ENCODE results near the gene PPP2R5B.

Gene PPP2R5B

GRCh38 chr11:64888729-64889511, 35.6 kb upstream of the PPP2R5B start:
- DNase-seq (ENCODE audit: low read depth, low spot score): no peak

- DNase-seq (ENCODE audit: low read depth, low spot score): no peak
These were observed 34.0 kb upstream of the PPP2R5B start for GRCh38 chr11:64890522-64890939.

GRCh38 chr11:64891215-64891848, 33.2 kb upstream of the PPP2R5B start:
- no peak for DNase-seq (ENCODE audit: low read depth, low spot score)

- no peak for DNase-seq (ENCODE audit: low read depth, low spot score)
These were observed 32.6 kb upstream of the PPP2R5B start for GRCh38 chr11:64891880-64892279.

GRCh38 chr11:64892411-64892831, 32.1 kb upstream of the PPP2R5B start:
- no peak for DNase-seq (ENCODE audit: low read depth, low spot score)

- DNase-seq (ENCODE audit: low read depth, low spot score): no peak
These were observed 31.7 kb upstream of the PPP2R5B start for GRCh38 chr11:64892838-64893193.

- DNase-seq (ENCODE audit: low read depth, low spot score): no peak
These were observed 31.1 kb upstream of the PPP2R5B start for GRCh38 chr11:64893194-64894069.

- DNase-seq (ENCODE audit: low read depth, low spot score): no peak
These were observed 30.2 kb upstream of the PPP2R5B start for GRCh38 chr11:64894070-64894811.

- DNase-seq (ENCODE audit: low read depth, low spot score): no peak
These were observed 29.6 kb upstream of the PPP2R5B start for GRCh38 chr11:64894812-64895452.

GRCh38 chr11:64896448-64897022, 28.0 kb upstream of the PPP2R5B start:
- no peak for DNase-seq (ENCODE audit: low read depth, low spot score)

- DNase-seq (ENCODE audit: low read depth, low spot score): no peak
These were observed 27.0 kb upstream of the PPP2R5B start for GRCh38 chr11:64897381-64898075.

- DNase-seq (ENCODE audit: low read depth, low spot score): no peak
These were observed 26.4 kb upstream of the PPP2R5B start for GRCh38 chr11:64898076-64898445.

GRCh38 chr11:64898541-64898940, 25.9 kb upstream of the PPP2R5B start:
- DNase-seq (ENCODE audit: low read depth, low spot score): no peak

GRCh38 chr11:64900263-64900678, 24.2 kb upstream of the PPP2R5B start:
- DNase-seq (ENCODE audit: low read depth, low spot score): no peak

GRCh38 chr11:64900774-64901173, 23.7 kb upstream of the PPP2R5B start:
- DNase-seq (ENCODE audit: low read depth, low spot score): no peak

- DNase-seq (ENCODE audit: low read depth, low spot score): no peak
These were observed 22.2 kb upstream of the PPP2R5B start for GRCh38 chr11:64902102-64902900.

- DNase-seq (ENCODE audit: low read depth, low spot score): no peak
These were observed 21.1 kb upstream of the PPP2R5B start for GRCh38 chr11:64903291-64903833.

GRCh38 chr11:64905516-64906313, 18.8 kb upstream of the PPP2R5B start:
- DNase-seq (ENCODE audit: low read depth, low spot score): no peak
